ENCODE data around the gene ANKRD12.

The ANKRD12 gene

GRCh38 chr18:9140381-9140780 lies 3.8 kb downstream of the ANKRD12 start:
- no peaks in the 10 kb centered on the region for H3K27me3 ChIP-seq (ENCODE audit: insufficient read depth, low read length)
- peak overlapping the region; percentile 76 for H3K9ac ChIP-seq (ENCODE audit: low read length)
- peaks cover 2% of the 10 kb centered on the region; the same call in 1 of the 2 replicates for H3F3A ChIP-seq (ENCODE audit: insufficient read depth, low read length)
- no peak overlapping the region for H2AFZ ChIP-seq (ENCODE audit: low read length)
- no peaks in the 10 kb centered on the region for H3K9me3 ChIP-seq (ENCODE audit: low read length)
- H3K4me1 ChIP-seq (ENCODE audit: insufficient read depth, low read length, severe bottlenecking), result peaks cover 54% of the 10 kb centered on the region
- TF ChIP-seq EZH2 (IDR thresholded peaks at IDR 0.05; ENCODE audit: borderline replicate concordance, low read length), result no peak
- TF ChIP-seq CTCF (IDR thresholded peaks at IDR 0.05; ENCODE audit: low read length), result no peak
- peak overlapping the region; percentile 85 for H3K27ac ChIP-seq (ENCODE audit: low read depth, low read length, poor library complexity, severe bottlenecking)
- H3K4me2 ChIP-seq (ENCODE audit: low read length), result peak overlapping the region; percentile 75
- no peaks in the 10 kb centered on the region for H3K36me3 ChIP-seq (ENCODE audit: insufficient read depth, low read length)
- peaks cover 77% of the 10 kb centered on the region for H3K79me2 ChIP-seq (ENCODE audit: insufficient read depth, low read length)
- no peaks in the 10 kb centered on the region for H4K20me1 ChIP-seq (ENCODE audit: insufficient read depth, low read length)
- H3K9me2 ChIP-seq (ENCODE audit: low read depth, low read length), result no peaks in the 10 kb centered on the region
- H3K4me3 ChIP-seq (ENCODE audit: low read depth, low read length, poor library complexity, severe bottlenecking), result peak overlapping the region; percentile 76

GRCh38 chr18:9140984-9141383 lies 4.4 kb downstream of the ANKRD12 start:
- H3K4me1 ChIP-seq (ENCODE audit: insufficient read depth, low read length, severe bottlenecking), result peaks cover 54% of the 10 kb centered on the region
- no peak overlapping the region for H3K4me3 ChIP-seq (ENCODE audit: low read depth, low read length, poor library complexity, severe bottlenecking)
- H3K27me3 ChIP-seq (ENCODE audit: insufficient read depth, low read length), result no peaks in the 10 kb centered on the region
- H3K36me3 ChIP-seq (ENCODE audit: insufficient read depth, low read length), result no peaks in the 10 kb centered on the region
- no peak for TF ChIP-seq EZH2 (IDR thresholded peaks at IDR 0.05; ENCODE audit: borderline replicate concordance, low read length)
- TF ChIP-seq CTCF (IDR thresholded peaks at IDR 0.05; ENCODE audit: low read length), result no peak
- H3K9me2 ChIP-seq (ENCODE audit: low read depth, low read length), result no peaks in the 10 kb centered on the region
- no peaks in the 10 kb centered on the region for H3K9me3 ChIP-seq (ENCODE audit: low read length)
- no peak overlapping the region for H2AFZ ChIP-seq (ENCODE audit: low read length)
- H3K4me2 ChIP-seq (ENCODE audit: low read length), result peak overlapping the region; percentile 75
- peak overlapping the region; percentile 76; the same call in 1 of the 2 replicates for H3K9ac ChIP-seq (ENCODE audit: low read length)
- no peaks in the 10 kb centered on the region for H4K20me1 ChIP-seq (ENCODE audit: insufficient read depth, low read length)
- H3K79me2 ChIP-seq (ENCODE audit: insufficient read depth, low read length), result peaks cover 83% of the 10 kb centered on the region
- H3F3A ChIP-seq (ENCODE audit: insufficient read depth, low read length), result no peaks in the 10 kb centered on the region; the same call in 1 of the 2 replicates
- peak overlapping the region; percentile 10 for H3K27ac ChIP-seq (ENCODE audit: low read depth, low read length, poor library complexity, severe bottlenecking)

GRCh38 chr18:9146224-9146623 lies 9.6 kb downstream of the ANKRD12 start:
- Histone ChIP-seq H3K27me3 (ENCODE audit: insufficient read depth, low read length) (no peaks in the 10 kb centered on the region), H3K4me3 (ENCODE audit: low read depth, low read length, poor library complexity, severe bottlenecking) (no peak overlapping the region), H2AFZ (ENCODE audit: low read length) (no peak overlapping the region), H3K4me1 (ENCODE audit: insufficient read depth, low read length, severe bottlenecking) (peaks cover 65% of the 10 kb centered on the region), H3K27ac (ENCODE audit: low read depth, low read length, poor library complexity, severe bottlenecking) (peak overlapping the region; percentile 58), H3K9ac (ENCODE audit: low read length) (no peak overlapping the region), H3F3A (ENCODE audit: insufficient read depth, low read length) (no peaks in the 10 kb centered on the region), H3K4me2 (ENCODE audit: low read length) (no peak overlapping the region), H3K9me3 (ENCODE audit: low read length) (no peaks in the 10 kb centered on the region), H3K9me2 (ENCODE audit: low read depth, low read length) (no peaks in the 10 kb centered on the region), H3K79me2 (ENCODE audit: insufficient read depth, low read length) (peaks cover 94% of the 10 kb centered on the region), H4K20me1 (ENCODE audit: insufficient read depth, low read length) (no peaks in the 10 kb centered on the region), H3K36me3 (ENCODE audit: insufficient read depth, low read length) (no peaks in the 10 kb centered on the region)
- TF ChIP-seq CTCF (IDR thresholded peaks at IDR 0.05; ENCODE audit: low read length), result no peak
- TF ChIP-seq EZH2 (IDR thresholded peaks at IDR 0.05; ENCODE audit: borderline replicate concordance, low read length), result no peak

All from OCI-LY1 (cell line).